HG03039 (cell line): Measurements from ENCODE around the gene PARD3.

Source experiments
- ATAC-seq: cut with Tn5 transposase; IDR thresholded peaks from one replicate; pipeline ENCODE4 v1.9.1; 2021; ENCODE audit warnings: mild to moderate bottlenecking, moderate library complexity; ENCODE audit not compliant: unreplicated experiment

Gene PARD3

DNA sequence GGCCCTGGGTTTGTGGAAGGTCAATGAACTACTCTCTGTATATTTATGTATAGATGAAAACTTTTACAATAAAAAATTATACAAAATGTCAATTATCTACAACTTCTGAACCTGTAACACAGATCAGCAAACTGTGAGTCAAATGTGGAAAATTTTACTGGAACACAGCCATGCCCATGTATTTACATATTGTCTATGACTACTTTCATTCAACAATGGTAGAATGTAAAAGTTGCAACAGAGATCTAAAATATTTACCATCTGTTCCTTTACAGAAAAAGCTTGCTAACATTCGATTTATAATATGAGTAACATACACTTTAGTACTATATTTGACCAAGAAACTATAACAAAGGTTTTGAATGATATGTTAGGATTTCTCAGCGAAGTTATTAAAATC lies 481.6 kb downstream of the PARD3 start:
- ATAC-seq: no peak

DNA sequence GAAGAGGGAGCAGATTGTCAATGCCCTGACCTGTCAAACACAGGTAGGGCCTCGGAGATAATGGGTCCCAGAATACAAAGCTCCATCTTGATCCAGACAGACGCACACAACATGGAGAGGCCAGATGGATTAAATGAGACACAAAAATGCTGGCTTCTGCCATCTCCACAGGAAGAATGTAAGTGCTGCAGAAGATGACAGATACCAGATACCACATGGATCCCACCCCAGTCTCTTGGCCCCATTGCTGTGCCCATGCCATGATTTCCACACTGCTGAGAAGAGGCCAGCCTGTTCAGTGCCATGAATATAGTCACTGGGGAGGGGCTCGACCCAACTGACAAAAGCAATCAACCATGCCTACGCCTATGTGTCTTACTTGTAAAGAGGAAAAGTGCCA lies 487.9 kb downstream of the PARD3 start:
- ATAC-seq: no peak

DNA sequence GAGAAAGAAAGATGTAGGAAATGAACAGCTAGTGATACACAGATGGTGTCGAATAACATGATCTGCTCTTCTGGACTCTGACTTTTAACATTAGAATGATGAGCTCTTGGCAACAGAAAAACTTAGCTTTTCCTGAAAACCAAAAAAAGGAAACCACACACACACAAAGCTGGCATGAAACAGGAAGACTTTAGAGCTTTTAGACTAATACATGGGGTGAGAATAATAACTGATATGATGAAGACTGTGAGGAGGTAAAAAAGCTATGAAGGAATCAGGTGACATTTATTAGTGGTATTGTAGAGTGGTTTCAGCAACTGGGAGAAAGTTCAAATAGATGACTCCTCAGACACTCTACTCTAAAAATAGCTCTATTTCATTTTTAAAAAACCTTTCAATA lies 491.9 kb downstream of the PARD3 start:
- ATAC-seq: no peak

DNA sequence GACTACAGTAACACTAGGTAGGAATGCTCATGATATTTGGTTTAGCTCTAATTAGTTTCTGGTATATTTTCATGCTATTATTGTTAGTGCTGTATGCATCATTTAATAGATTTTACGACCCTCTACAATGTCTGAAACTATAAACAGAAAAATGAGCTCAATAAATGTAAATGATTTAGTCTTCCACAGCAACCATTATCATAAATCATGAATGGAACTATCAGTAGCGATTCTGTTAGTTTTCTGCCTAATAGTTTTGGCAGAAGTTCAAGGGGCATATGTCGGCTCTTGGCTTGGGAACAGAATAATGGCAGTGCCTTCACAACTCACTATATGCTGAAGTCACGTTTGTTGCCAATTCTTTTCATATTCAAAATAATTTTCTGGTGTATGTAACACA lies 494.8 kb downstream of the PARD3 start:
- ATAC-seq: no peak

DNA sequence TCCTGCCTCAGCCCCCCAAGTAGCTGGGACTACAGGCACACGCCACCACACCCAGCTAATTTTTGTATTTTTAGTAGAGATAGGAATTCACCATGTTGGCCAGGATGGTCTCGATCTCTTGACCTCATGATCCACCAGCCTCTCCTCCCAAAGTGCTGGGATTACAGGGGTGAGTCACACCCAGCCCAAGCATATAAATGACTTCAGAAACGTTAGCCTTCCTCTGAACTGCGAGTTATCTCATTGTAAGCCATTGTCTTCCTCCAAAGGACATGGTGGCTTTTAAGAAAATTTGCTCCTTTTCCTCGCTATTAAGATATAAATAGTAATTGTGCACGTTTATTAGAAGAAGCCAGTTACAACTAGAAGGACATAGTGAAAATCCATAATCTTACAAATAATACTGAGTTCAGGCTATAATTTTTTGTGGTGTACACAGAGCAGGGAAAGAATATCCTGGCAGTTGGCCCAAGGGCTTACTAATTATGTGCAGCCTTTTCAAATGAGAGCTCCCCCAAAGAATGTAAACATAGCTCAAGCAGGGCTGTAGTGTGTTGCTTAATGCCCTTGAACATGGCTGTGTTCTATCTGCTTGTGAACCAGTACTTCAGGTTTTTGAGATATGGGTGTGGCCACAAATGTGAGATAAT lies 495.8 kb downstream of the PARD3 start:
- ATAC-seq: no peak

DNA sequence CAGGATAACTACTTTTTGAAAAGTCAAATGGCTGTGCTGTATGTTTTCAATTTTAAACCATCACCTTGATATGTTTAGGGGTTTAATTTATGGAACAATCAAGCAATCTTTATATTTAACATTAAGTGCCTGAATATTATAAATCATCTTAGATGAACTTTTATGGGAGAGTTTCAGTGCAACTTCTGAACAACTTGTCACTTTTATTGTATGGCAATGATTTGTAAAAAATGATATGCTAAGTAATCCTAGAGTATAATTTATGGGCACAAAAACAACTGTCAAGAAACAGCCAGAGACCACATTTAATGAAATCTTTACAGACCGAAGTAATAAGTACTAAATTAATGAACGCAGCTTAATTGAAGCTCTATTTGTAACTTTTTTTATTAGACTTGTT lies 498.9 kb downstream of the PARD3 start:
- ATAC-seq: no peak

DNA sequence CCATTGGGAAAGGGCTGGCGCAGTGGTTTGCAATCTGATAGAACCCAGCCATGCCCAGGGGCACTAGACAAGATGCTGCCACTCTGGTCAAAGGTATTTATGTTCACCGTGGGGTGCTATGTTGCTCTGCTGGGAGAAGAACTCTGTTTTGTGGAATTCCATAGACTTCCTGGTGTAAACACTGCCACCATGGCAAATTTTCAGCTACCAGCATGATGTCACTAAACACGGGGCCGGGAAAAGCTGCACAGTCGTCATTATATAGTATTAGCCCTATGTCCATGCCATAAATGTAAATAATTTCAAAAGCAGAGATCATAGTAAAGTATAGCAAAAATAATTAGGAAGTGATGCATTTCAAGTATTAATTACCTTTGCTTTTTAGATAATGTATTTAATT lies 500.6 kb downstream of the PARD3 start:
- ATAC-seq: no peak

DNA sequence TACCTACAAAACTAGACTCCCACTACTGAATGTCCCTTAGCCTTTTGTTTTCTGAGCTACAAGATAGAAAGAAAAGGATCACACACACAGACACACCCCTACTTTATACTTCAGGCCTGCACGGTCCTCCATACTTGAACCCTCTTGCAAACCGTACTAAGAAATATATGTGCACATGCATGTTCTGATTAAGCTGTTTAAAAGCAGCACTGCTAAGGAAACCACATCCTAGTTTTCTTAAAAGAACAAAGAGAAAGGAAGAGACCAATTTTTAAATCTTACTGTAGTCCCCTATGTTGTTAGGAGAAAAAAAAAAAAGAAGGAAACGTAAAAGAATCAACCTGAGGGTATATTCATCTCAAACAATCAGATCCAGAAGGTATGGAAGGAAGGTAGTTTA lies 501.2 kb downstream of the PARD3 start:
- no peak for ATAC-seq

DNA sequence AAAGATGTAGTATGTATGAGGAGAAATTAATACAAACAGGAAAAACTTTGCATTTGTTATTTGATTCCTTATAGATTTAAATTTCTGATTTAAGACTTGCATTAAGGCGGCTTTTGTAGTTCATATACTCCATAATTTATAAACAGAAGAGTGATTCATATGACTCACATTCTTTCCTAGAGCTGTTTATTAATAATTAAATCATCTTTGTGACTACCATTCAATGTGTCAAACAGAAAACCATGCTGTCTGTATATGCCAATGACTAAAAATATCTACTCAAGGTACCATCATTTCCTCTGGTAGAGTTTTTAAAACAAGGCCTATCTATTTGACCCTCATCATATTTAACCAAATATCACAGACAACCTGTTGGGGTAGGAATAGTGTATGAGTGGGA lies 501.7 kb downstream of the PARD3 start:
- no peak for ATAC-seq

DNA sequence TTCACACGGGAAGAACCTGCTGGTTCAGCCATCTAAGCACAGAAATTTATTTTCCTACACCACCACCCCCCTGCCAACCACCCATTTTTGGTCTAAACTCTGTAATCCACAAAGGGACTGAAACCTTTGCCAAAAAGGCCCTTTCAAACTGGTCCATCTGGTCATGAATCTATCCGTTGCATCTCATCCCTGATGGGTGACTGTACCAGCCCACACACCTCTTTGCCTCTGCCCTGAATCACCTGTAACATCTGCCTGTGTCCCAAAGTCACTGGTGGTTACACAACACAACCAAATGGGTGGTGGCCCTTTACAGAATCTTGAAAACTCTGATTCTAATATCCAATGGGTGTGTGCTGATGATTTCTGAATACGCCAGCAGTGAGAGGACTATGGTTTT lies 503.4 kb downstream of the PARD3 start:
- no peak for ATAC-seq

DNA sequence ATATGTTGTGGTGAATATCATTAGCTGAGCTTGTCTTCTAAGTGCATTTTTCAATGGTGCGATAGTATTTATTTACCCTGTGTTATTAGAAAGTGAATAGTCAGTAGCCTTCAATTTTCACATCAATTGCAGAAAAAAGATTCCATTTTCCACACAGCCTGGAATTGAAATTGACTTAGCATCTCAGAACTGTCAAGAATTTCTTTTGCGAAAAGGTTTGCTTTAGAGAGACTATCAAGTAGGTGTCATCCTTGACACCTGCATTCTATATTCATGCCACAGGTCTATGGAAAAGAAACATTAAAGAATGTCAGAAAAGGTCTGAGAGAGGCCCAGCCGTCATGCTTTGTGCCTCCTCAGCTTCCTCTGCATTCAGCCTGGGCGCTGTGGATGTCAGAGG lies 504.9 kb downstream of the PARD3 start:
- no peak for ATAC-seq

DNA sequence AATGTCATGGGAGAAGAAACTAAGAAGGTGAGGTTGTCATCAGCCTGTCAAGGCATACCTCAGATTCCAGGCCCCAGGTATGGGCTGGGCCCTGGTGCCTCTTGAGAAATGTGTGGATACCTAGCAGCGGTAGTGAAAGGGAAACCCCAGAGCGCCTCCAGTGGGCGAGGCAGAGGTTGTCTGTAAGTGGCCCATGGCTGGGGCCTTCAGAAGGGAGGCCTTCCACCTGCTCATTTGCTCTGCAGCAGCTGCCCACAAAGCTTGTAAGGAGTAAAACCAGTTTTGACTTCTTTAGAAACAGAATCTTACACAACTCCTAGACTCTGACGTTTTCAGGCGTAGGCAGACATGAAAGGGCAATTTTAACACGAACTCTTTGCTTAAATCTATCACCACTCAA lies 509.9 kb downstream of the PARD3 start:
- ATAC-seq: peak; percentile 87

DNA sequence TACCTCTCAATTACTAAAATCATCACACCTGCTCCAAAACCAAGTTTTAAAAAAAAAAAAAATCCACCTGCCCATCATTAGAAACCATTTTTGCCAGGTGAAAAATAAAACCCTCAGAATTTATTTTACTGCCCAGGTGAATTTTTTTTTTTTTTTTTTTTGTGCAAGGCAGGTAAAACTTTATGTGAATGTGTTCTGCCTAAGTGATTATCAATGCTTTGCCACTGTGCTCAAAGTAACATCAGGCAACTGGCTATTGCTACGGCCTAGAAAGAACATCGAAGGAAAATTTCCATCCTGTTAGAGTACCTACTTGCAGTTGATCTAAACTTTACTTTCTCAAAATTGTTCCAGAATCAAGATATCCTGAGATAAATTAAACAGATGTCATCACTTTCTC lies 512.1 kb downstream of the PARD3 start:
- ATAC-seq: no peak

DNA sequence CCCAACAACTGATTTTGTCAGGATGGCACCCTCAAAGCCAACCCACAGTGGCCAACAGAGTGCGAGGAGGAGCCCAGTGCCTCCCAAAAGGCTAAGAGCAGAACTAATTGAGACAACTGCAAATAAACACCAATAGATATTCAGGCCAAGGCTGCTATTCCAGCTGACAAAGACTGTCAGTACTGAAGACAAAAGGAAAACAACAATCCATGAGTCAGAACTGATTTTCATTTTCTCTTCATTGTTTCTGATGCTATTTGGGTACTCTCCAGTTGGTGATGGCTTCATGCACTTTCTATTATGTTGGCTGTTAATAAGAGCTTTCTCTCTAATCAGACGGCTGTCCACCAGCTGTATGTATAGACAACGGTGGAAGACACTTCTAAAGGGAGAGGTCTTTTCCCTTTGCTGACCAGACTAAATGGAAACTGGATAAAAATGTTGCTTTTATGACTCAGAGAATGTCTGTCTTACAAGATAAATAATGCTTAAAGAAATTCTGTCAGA lies 515.9 kb downstream of the PARD3 start:
- ATAC-seq: no peak

DNA sequence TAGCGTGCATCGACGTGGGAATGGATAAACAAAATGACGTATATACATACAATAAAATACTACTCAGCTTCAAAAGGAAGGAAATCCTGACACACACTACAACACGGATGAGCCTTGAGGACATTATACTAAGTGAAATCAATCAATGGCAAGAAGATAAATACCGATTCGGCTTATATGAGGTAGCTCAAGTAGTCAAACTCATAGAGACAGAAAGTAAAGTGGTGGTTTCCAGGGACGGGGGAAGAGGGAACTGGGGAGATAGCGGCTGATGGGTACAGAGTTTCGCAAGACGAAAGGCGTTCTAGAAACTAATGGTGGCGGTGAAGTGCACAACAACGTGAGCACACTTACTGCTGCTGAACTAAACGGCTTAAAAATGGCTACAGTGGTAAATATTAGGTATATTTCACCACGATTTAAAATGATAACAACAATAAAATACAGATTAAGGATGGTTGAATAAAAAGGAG lies 516.7 kb downstream of the PARD3 start:
- no peak for ATAC-seq

DNA sequence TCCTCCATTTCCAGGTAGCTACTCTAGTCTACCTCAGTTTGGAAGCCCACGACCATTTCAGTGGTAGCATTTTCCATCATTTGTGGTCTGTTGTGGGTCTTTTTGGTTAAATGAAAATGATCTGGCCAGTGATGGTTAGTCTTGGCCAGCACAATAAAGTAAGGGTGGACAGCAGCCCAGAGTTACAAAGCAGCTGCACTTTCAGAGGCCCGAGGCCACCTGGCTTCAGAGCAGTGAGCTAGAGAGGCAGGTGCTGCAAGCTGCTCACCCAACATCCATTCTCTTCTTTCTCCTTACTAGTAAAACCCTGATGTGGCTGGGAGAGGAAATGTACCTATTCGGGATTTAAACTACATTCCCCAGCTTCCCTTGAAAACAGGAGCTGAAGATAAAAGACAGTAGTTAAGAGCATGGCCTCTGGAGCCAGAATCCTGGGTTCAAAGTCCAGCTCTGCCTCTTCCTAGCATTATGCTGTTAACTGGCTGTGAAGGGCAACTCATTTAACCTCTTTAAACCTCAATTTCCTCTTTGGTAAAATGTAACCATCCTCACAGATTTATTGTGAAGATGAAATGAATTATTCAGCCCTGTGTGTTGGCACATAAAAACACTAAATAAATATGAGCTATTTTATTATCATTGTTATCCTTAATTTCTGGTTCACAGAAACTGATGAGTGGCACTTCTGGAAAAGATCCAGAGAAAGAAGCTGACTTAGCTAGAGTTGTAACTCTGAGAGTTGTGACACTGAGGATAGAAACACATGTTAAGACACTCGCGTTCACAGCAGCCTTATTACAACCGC lies 517.4 kb downstream of the PARD3 start:
- no peak for ATAC-seq

DNA sequence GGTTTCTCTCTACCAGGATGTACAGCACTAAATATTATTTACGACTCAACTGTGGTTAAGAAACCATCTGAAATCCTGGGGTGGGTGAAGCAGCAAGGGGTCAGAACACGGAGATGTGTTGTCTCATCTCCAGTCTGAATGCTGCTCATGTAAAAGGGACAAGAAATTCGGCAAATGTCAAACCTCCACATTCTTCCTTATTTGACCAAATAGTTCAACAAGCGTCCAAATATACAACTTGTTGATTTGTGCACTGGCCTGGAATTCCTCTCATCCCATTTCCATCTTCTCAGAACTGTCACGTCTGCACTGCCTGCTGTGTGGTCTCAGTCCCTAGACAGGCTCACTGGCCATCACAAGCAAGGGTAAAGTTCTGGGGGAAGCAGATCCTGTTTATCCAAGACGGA lies 520.0 kb downstream of the PARD3 start:
- ATAC-seq: no peak

DNA sequence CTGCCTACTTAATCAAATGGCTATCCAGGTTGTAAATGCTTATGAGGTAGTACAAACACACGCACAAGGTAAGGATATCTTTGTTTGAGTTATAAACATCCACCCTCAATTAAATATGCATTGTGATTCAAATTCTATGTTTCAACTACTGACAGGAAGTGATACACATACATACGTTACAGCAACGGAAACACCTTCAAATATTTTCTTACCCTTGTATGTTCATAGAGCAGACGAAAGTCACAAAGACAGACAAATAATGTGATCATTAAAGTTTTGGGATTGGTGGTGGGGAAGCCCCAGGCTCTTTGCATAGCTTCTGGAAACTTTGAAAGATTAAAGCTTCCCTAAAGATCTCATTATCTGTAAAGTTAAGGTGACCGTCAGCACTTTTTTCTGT lies 521.0 kb downstream of the PARD3 start:
- ATAC-seq: no peak

DNA sequence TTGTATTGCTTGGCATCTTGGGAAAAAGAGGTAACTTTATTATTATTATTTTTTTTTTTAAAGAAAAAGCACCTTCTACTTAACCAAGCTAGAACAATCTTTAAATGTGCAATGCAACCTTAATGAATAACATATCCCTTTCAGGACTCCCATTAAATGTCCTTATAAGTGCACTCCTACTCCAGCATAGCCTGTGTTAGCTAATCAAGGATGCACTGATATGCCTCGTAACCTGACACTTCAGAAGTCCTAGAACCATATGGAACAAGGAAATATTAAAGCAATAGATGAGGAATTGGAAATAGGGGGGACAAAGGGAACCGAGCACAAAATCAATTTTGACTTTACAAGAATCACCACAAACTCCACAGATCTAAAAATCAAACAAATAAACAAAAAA lies 522.4 kb downstream of the PARD3 start:
- ATAC-seq: no peak

DNA sequence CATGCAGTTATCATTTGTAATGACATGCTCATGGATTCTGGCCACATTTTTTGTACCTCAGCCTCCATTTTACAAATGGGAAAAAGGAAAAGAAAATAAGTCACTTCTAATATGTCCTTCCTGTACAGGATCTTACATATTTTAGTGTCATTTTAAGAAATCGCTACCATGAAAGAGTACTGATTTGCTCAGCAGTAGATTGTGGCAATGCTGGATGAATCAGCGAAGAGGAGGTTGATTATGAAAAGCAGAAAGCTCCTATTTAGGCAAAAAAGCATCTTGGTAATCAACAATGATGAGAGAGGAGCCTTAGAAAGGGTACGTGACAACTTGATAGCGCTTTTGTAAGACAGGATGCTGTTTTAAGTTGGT lies 522.9 kb downstream of the PARD3 start:
- no peak for ATAC-seq

DNA sequence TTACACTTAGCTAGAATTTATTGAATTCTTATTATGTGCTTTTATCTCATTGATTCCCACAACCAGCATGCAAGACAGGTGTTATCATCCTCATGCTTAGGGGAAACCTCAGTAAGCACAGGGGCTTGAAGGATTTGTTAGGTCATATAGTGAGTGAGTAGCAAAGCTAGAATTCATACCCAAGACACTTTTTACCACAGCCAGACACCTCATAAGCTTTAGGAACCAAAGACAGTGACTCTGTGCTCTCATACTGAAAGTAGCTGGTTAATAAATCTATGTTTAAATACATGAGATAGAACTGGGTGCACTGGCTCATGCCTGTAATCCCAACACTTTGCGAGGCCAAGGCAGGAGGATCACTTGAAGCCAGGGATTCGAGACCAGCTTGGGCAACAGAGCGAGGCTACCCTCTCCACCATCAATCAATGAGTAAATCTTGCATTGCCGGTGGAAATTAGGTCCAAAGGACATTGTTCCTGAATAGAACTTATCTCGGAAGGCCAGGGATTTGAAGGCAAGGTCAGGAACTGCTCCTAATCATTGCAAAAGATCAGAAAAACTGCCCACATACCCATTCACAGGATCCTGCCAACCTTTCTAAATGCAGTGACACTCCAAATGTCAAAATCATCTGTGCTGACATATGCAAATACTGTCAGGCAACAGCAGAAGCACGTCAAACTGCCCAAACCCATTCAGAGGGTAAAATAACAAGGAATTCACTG lies 523.5 kb downstream of the PARD3 start:
- ATAC-seq: no peak
